Measurements from ENCODE around the gene ARHGAP15. TPM values are rescaled to one million over a fixed set of nuclear protein-coding genes. Genes with fewer than 3 reads are reported as not detected.

The ARHGAP15 gene
- total RNA-seq, 1 experiment from 2014 or later = not detected

GRCh38 chr2:143355870-143356269, 226.7 kb downstream of the ARHGAP15 start:
- CTCF ChIA-PET = no interaction called here

GRCh38 chr2:143356336-143356735, 227.1 kb downstream of the ARHGAP15 start:
- Histone ChIP-seq H3K4me2 (no peak overlapping the region), H3K36me3 (ENCODE audit: low read depth) (no peaks in the 10 kb centered on the region), H2AFZ (no peak overlapping the region), H3K27ac (no peak overlapping the region), H3K27me3 (ENCODE audit: insufficient read depth, low read depth) (no peaks in the 10 kb centered on the region), H3K9me3 (ENCODE audit: insufficient read depth, low read depth) (no peaks in the 10 kb centered on the region), H3K4me1 (replicated peaks; ENCODE audit: insufficient read depth) (no peaks in the 10 kb centered on the region), H3K9me2 (ENCODE audit: insufficient read depth) (no peaks in the 10 kb centered on the region), H3K4me3 (no peak overlapping the region), H4K20me1 (ENCODE audit: insufficient read depth) (no peaks in the 10 kb centered on the region), H3F3A (ENCODE audit: insufficient read depth, low read depth) (no peaks in the 10 kb centered on the region), H3K79me2 (ENCODE audit: low read depth) (no peaks in the 10 kb centered on the region)
- CTCF ChIA-PET = interaction anchor here (0.6 kb wide), 1 partner anchor 1764 kb away, joined by 3 read pairs; no protein-coding TSS in a partner anchor
- intact Hi-C loops (cut with micrococcal nuclease; ENCODE audit: unreplicated experiment) = no loop called here
- no peak for TF ChIP-seq EZH2 (IDR thresholded peaks at IDR 0.05; ENCODE audit: low read depth)
- TF ChIP-seq CTCF (conservative IDR thresholded peaks at IDR 0.05) = no peak
- BruUV-seq (replicated peaks) = no TSS peak
- POLR2A ChIA-PET (ENCODE audit: unreplicated experiment) = no interaction called here
- no peak for DNase-seq

More at GRCh38 chr2:143355870-143356269, 226.7 kb downstream of the ARHGAP15 start:
- POLR2A ChIA-PET (ENCODE audit: unreplicated experiment) = no interaction called here
- no peak for DNase-seq
- H3K4me1 ChIP-seq (replicated peaks; ENCODE audit: insufficient read depth) = no peaks in the 10 kb centered on the region
- H3K79me2 ChIP-seq (ENCODE audit: low read depth) = no peaks in the 10 kb centered on the region
- H2AFZ ChIP-seq = no peak overlapping the region
- no peaks in the 10 kb centered on the region for H4K20me1 ChIP-seq (ENCODE audit: insufficient read depth)
- H3F3A ChIP-seq (ENCODE audit: insufficient read depth, low read depth) = no peaks in the 10 kb centered on the region
- no TSS peak for BruUV-seq (replicated peaks)
- H3K27ac ChIP-seq = no peak overlapping the region
- TF ChIP-seq EZH2 (IDR thresholded peaks at IDR 0.05; ENCODE audit: low read depth) = no peak
- H3K4me2 ChIP-seq = no peak overlapping the region
- no peaks in the 10 kb centered on the region for H3K9me2 ChIP-seq (ENCODE audit: insufficient read depth)
- intact Hi-C loops (cut with micrococcal nuclease; ENCODE audit: unreplicated experiment) = no loop called here
- H3K4me3 ChIP-seq = no peak overlapping the region
- no peaks in the 10 kb centered on the region for H3K36me3 ChIP-seq (ENCODE audit: low read depth)
- H3K9me3 ChIP-seq (ENCODE audit: insufficient read depth, low read depth) = no peaks in the 10 kb centered on the region
- H3K27me3 ChIP-seq (ENCODE audit: insufficient read depth, low read depth) = no peaks in the 10 kb centered on the region

GRCh38 chr2:143356736-143357446, 227.7 kb downstream of the ARHGAP15 start:
- POLR2A ChIA-PET (ENCODE audit: unreplicated experiment) = no interaction called here
- CTCF ChIA-PET = interaction anchor here (0.6 kb wide), 1 partner anchor 1764 kb away, joined by 3 read pairs; no protein-coding TSS in a partner anchor

More at GRCh38 chr2:143356736-143357446, 227.7 kb downstream of the ARHGAP15 start:
- DNase-seq = no peak
- H2AFZ ChIP-seq = no peak overlapping the region
- no peak overlapping the region for H3K4me3 ChIP-seq
- TF ChIP-seq CTCF (conservative IDR thresholded peaks at IDR 0.05) = no peak
- TF ChIP-seq EZH2 (IDR thresholded peaks at IDR 0.05; ENCODE audit: low read depth) = no peak
- intact Hi-C loops (cut with micrococcal nuclease; ENCODE audit: unreplicated experiment) = no loop called here
- no peak overlapping the region for H3K27ac ChIP-seq
- no TSS peak for BruUV-seq (replicated peaks)
- H3K27me3 ChIP-seq (ENCODE audit: insufficient read depth, low read depth) = no peaks in the 10 kb centered on the region
- H3K36me3 ChIP-seq (ENCODE audit: low read depth) = no peaks in the 10 kb centered on the region
- H3K9me2 ChIP-seq (ENCODE audit: insufficient read depth) = no peaks in the 10 kb centered on the region
- H3F3A ChIP-seq (ENCODE audit: insufficient read depth, low read depth) = no peaks in the 10 kb centered on the region
- H3K79me2 ChIP-seq (ENCODE audit: low read depth) = no peaks in the 10 kb centered on the region
- H3K4me2 ChIP-seq = no peak overlapping the region
- H4K20me1 ChIP-seq (ENCODE audit: insufficient read depth) = no peaks in the 10 kb centered on the region
- no peaks in the 10 kb centered on the region for H3K9me3 ChIP-seq (ENCODE audit: insufficient read depth, low read depth)
- H3K4me1 ChIP-seq (replicated peaks; ENCODE audit: insufficient read depth) = no peaks in the 10 kb centered on the region
